ENCODE data around the gene MTM1.

- TF ChIP-seq CTCF (conservative IDR thresholded peaks at IDR 0.05) (no peak), EZH2 (IDR thresholded peaks at IDR 0.05; ENCODE audit: low read depth) (no peak)
These were observed 94.7 kb downstream of the MTM1 start for GRCh38 chrX:150663073-150663472.

Measured in PC-9 (cell line).